A549 (cell line): ENCODE data around the gene FAM227A.

Experiments used
- ESRRA ChIP-seq: fragments of 150-350 bp; IDR thresholded peaks from 2 replicates; pipeline ENCODE4 v1.6.1; 2014; ENCODE audit warnings: mild to moderate bottlenecking, low read length, borderline replicate concordance
- JUN ChIP-seq, 2 experiments: fragments of >200 bp; sonication (Bioruptor Twin); formaldehyde crosslinking; IDR thresholded peaks; 2 replicates in 1 of 2; 3 replicates in 1 of 2; pipeline ENCODE4 v1.6.1; 2016 to 2017
- KDM1A ChIP-seq: fragments of 200-600 bp; sonication (generic); IDR thresholded peaks from 2 replicates; pipeline ENCODE4 v1.6.1; 2016; ENCODE audit warnings: low read depth, mild to moderate bottlenecking
- MAZ ChIP-seq: fragments of 150-350 bp; IDR thresholded peaks from 2 replicates; pipeline ENCODE4 v1.6.1; 2014; ENCODE audit warnings: antibody characterized with exemption, low read depth, low read length, borderline replicate concordance
- MYC ChIP-seq: IDR thresholded peaks from 2 replicates; pipeline ENCODE4 v1.6.1; 2012; ENCODE audit warnings: mild to moderate bottlenecking, inconsistent platforms, low read length, improper control_type of control experiment, borderline replicate concordance
- TF ChIP-seq, protein P1 (sequence below): fragments of >200 bp; sonication (Bioruptor Twin); formaldehyde crosslinking; IDR thresholded peaks from 3 replicates; pipeline ENCODE4 v1.5.1; 2016
- TF ChIP-seq, protein P2 (sequence below): fragments of 200-600 bp; sonication (generic); IDR thresholded peaks from 2 replicates; pipeline ENCODE4 v1.6.1; 2016; ENCODE audit warnings: antibody characterized with exemption, mild to moderate bottlenecking, moderate library complexity

DNA sequence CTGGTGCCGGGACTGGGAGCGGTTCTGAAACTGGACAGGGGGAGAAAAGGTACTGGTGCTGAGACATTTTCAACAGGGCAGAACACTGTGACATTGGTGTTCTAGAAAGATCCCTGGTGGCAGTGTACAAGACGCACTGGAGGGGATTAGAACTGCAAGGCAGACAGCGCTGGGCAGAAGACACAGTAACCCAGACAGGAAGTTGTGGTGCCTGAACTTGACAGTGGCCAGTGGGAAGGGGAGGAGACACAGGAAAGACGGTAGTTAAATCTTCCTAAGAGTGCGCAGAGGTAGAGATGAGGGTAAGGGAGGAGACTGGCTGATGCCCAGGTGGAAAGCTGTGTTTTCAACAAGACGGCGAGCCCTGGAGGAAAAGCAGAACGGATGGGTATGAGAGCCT is 24.5 kb downstream of the FAM227A start:
- TF ChIP-seq, protein P1, sequence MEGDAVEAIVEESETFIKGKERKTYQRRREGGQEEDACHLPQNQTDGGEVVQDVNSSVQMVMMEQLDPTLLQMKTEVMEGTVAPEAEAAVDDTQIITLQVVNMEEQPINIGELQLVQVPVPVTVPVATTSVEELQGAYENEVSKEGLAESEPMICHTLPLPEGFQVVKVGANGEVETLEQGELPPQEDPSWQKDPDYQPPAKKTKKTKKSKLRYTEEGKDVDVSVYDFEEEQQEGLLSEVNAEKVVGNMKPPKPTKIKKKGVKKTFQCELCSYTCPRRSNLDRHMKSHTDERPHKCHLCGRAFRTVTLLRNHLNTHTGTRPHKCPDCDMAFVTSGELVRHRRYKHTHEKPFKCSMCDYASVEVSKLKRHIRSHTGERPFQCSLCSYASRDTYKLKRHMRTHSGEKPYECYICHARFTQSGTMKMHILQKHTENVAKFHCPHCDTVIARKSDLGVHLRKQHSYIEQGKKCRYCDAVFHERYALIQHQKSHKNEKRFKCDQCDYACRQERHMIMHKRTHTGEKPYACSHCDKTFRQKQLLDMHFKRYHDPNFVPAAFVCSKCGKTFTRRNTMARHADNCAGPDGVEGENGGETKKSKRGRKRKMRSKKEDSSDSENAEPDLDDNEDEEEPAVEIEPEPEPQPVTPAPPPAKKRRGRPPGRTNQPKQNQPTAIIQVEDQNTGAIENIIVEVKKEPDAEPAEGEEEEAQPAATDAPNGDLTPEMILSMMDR = no peak
- no peak for TF ChIP-seq JUN (IDR thresholded peaks at IDR 0.05)
- TF ChIP-seq, protein P2, sequence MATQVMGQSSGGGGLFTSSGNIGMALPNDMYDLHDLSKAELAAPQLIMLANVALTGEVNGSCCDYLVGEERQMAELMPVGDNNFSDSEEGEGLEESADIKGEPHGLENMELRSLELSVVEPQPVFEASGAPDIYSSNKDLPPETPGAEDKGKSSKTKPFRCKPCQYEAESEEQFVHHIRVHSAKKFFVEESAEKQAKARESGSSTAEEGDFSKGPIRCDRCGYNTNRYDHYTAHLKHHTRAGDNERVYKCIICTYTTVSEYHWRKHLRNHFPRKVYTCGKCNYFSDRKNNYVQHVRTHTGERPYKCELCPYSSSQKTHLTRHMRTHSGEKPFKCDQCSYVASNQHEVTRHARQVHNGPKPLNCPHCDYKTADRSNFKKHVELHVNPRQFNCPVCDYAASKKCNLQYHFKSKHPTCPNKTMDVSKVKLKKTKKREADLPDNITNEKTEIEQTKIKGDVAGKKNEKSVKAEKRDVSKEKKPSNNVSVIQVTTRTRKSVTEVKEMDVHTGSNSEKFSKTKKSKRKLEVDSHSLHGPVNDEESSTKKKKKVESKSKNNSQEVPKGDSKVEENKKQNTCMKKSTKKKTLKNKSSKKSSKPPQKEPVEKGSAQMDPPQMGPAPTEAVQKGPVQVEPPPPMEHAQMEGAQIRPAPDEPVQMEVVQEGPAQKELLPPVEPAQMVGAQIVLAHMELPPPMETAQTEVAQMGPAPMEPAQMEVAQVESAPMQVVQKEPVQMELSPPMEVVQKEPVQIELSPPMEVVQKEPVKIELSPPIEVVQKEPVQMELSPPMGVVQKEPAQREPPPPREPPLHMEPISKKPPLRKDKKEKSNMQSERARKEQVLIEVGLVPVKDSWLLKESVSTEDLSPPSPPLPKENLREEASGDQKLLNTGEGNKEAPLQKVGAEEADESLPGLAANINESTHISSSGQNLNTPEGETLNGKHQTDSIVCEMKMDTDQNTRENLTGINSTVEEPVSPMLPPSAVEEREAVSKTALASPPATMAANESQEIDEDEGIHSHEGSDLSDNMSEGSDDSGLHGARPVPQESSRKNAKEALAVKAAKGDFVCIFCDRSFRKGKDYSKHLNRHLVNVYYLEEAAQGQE = no peak
- no peak for TF ChIP-seq KDM1A
- no peak for TF ChIP-seq MAZ
- no peak for TF ChIP-seq ESRRA
- no peak for TF ChIP-seq MYC
